ENCODE results near the gene PARD3.
"Not testable (repeated sequence)": the region's sequence is repeated elsewhere in the genome, so short reads cannot be mapped to it uniquely, and the experiment has no call there.

PARD3 gene

GRCh38 chr10:34795334-34795733, 19.8 kb downstream of the PARD3 start:
- DNase-seq = no peak

- DNase-seq = no peak
Observed at GRCh38 chr10:34794835-34795234, 20.3 kb downstream of the PARD3 start.

DNA sequence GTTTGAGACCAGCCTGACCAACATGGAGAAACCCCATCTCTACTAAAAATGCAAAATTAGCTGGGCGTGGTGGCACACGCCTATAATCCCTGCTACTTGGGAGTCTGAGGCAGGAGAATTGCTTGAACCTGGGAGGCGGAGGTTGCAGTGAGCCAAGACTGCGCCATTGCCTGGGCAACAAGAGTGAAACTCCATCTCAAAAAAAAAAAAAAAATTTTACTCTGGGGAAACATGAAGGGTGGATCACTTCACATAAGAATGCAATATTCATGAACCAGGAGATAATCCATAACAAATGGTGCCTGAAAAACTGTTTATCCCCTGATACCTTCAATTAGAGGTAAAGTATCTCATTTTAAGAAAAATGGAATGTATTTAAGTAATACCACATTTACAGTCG, 21.5 kb downstream of the PARD3 start:
- DNase-seq = not testable (repeated sequence)

- DNase-seq = no peak
Observed at GRCh38 chr10:34792881-34793280, 22.2 kb downstream of the PARD3 start.

DNA sequence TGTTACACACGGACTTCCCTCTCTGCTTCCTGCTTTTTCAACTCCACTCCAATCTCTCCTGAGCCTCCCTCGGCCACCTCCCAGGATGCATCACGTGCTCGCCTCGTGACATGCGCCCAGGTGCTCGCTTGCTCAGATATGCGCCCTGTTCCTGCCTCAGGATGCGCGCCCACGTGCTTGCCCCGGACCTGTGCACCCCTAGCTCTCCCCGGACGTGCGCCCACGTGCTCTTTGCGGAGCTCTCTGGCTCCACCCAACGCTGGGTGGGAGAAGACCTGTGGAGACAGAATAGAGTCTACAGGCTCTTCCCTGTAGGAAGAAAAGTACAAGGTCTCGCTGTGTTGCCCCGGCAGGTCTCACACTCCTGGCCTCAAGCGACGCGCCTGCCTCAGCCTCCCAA, 23.1 kb downstream of the PARD3 start:
- no peak for DNase-seq

DNA sequence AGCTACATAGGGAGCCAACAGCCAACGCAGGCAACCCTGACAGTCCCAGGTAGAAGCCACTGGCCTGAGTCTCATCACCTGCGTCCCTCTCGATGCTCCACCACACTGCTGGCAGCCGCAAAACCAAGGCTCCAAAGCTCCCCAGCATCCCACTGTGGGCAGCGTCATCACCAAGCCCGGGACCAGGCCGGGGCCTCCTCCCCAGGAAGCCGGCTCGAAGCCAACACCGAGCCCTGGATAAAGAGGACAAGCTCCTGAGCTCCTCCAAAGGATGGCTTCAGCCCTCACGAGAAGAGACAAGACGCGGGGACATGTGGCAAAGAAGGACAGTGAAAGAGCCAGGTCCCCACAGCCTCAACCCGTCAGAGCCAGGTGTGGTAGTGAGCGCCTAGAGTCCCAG, 23.9 kb downstream of the PARD3 start:
- DNase-seq = no peak

GRCh38 chr10:34789966-34790506, 25.1 kb downstream of the PARD3 start:
- no peak for DNase-seq

DNA sequence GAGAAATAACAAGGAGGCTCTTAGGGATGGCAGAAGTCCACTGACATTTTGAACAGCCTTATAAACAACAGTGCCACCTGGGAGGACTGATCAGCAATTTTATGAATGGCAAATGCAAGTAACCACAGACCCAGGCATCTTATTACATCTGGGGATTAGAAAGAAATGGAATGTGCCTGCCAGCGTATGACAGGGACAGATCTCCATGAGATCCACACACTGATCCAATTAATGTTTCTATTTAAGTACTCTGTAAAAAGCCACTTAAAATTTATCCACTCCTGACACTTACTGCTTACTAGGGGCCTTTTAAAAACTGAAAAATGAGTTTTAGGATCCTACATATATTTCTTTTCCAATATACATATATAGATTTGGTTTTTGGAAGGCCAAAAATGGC, 28.6 kb downstream of the PARD3 start:
- DNase-seq = no peak

- no peak for DNase-seq
Observed at GRCh38 chr10:34781711-34782110, 33.4 kb downstream of the PARD3 start.

- DNase-seq = no peak
Observed at GRCh38 chr10:34780818-34781380, 34.2 kb downstream of the PARD3 start.

DNA sequence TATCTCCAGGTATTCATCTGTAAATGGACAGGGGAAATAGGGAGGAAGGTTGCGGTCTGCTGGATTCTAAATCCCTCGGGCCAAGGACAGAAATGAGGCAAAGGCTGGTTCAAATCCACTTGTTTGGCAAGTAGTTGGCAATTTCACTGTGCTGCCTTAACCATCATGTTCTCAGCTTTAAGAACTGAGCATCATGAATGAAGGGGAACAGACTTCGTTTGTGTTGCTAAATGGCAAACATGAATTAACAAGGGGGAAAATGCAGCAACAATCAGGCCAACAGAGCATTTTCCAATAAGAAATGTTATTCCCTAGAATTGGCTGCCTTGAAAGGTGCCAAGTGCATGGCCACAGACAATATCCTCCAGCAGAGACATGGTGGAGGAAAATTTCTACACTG, 36.9 kb downstream of the PARD3 start:
- no peak for DNase-seq

DNA sequence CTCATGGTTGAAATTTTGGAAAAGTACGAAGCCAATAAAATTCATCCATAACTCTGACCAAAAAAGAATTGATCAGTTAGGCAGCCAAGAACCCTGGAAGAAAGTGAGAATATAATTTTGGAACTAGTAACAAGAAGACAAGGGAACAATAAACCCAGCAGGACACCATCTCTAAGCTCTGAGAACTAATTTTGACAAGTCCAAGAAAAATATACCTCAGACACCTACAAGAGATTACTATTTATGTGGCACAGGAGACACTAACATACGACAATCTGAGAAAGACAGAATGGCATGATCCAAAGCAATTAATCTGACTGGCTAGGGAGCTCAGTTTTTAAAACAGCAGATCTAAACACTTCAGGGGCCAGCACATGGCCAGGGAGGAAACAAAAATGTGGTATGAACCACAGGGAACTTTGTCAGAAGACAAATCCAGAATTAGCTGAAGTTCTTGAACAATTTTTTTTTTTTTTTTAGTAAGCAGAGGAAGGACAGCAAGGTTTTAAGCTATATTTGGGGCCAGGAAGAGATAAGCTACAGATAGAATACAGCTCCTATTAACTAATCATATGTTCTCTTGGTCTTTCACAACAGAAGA, 38.9 kb downstream of the PARD3 start:
- DNase-seq = no peak

DNA sequence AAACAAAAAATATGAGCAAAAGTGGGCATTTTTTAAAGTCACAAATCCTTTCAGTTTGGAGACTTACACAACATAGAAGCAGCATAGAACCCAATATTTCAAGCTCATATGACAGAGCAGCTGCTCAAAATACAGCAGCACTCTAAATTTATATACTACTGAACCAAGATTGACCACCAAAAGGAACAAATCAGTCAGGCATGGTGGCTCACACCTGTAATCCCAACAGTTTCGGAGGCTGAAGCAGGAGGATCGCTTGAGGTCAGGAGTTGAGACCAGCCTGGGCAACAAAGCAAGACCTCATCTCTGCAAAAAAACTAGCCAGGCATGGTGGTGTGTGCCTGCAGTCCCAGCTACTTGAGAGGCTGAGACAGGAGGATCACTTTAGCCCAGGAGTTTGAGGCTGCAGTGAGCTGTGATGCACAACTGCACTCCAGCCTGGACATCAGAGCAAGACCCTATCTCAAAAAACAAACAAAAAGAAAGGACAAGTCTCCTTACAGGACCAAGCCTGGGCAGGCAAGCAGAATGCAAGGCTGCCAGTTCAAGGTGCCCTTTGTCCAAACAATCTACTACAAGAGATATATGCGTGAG, 40.0 kb downstream of the PARD3 start:
- no peak for DNase-seq

DNA sequence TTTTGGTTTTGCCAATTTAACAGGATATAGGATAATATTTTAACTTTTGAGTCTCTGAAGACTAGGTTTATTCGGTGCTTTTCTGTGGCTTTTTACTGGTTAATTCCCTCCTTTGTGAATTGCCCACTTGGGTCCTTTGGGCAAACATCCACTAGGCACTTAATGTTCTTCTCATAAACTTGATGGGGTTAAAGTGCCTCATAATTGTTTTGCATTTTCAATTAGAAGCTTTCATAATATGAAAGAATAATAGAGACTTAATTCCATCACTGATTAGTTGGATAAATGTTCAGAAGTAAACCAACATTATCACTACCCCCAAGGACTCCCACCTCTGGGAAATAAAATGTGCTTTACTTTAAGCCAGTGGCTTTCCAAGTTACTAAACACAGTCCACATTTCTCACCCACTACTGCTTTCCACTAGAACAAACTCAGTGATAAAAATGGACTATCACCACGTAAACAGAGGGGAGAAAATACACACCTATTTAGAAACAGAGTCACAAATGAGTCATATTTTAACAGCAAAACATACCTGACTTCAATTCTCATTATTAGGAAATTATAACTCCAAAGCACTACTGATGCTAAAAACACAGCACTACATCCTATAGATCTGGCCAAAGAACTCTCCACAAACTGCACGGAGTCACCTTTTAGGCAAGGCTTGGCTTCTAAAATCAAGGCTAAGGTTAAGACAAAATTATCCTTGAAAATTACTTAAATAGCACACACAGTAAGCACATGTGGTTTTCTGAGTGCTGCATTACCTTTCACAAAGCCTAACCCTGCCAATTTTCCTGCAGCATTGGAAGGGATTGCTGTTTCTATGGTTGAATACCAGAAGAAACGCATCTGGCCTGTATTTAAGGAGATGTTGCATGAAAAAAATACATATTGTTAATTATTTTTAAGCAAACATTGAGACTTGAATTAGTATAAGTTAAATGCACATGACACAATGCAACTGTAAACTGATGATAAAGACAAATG, 41.2 kb downstream of the PARD3 start:
- DNase-seq = no peak

DNA sequence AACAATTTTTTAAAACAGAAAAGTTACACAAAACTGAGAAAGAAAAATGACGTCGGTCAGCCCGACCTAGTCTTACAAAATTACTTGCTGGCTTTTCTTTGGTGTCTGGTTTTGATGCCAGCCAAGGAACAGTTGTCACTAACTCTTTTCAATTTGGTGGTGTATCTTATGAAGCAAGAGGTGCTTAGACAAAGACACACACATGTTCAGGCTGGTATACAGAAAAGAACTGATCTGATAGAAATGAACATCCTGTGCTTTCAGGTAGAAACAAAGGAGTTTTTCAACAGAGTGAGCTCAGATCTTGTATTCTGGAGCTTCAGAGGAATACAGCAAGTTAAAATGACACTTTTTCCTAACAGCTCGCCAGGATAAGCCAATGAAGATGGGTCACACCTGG, 43.6 kb downstream of the PARD3 start:
- DNase-seq = no peak

DNA sequence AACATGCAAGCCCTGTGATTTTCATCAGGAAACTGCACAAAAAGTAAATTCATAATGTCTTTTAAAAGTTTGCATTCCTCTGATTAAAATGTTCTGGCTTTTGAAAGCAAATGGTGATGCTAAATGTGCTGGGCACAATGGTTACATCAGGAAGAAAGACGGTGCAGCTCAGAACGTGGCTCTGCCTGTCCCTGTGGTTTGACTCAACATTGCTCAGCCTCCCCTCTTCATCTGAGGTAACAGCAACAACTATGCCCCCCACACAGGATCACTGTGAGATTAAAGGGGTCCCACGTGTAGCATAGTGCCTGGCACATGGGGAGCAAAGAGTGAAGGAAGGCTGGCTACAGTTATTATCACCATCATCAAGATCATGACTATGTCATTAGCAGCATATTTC, 44.0 kb downstream of the PARD3 start:
- DNase-seq = no peak

DNA sequence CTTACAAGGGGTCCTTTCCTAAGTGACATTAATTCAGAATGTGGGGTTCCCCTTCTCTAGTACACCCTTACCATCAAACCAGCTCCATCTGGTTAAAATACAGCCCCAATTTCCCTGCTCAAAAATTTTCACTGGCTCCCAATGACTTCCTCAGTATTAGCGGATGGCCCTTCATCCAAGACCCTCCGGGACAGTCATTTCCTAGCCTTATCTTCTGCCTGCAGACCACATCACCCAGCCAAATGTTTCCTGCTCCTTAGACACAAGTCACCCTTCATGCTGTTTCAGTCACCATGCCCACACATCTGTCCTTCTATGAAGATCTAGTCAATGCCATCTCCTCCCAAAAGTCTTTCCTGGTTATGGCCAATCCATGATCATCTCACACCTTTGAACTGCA, 45.2 kb downstream of the PARD3 start:
- DNase-seq = no peak

DNA sequence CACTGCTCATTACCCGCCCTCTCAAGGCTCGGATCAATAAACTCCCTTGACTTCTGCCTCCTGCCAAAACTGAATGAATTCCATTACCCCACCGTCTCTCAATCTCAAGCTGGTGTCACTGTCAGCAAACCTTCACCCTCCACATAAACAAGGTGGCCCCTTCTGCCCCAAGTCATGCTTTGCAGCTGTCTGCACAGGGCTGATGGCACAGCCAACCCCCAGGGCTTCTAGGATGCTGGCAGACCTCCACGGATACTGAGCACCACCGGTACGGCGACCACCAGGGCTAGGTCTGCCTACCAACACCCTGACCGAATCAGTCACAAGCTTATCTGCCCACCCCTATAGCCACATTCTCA, 46.1 kb downstream of the PARD3 start:
- DNase-seq = no peak

DNA sequence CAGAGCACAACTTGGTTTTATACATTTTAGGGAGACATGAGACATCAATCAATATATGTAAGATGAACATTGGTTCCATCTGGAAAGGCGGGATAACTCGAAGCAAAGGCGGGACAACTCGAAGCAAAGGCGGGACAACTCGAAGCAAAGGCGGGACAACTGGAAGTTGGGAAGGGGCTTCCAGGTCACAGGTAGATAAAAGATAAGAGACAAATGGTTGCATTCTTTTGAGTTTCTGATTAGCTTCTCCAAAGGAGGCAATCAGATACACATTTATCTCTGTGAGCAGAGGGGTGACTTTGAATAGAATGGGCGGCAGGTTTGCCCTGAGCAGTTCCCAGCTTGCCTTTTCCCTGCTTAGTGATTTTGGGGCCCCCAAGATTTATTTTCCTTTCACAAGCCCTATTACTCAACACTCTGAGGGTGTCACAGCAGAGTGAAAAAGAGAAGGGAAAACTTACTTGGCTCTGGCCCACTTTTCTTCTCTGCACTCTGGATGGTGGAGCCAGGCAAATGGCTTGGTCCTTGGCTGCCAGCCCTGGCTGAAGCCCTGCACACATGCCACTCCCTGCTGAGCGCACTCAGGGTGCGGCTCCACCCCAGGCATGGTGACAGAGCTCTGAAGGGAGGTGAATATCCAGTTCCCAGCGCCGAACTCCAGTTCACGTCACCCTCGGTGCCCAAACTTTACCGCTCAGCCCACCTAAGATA, 46.7 kb downstream of the PARD3 start:
- no peak for DNase-seq

DNA sequence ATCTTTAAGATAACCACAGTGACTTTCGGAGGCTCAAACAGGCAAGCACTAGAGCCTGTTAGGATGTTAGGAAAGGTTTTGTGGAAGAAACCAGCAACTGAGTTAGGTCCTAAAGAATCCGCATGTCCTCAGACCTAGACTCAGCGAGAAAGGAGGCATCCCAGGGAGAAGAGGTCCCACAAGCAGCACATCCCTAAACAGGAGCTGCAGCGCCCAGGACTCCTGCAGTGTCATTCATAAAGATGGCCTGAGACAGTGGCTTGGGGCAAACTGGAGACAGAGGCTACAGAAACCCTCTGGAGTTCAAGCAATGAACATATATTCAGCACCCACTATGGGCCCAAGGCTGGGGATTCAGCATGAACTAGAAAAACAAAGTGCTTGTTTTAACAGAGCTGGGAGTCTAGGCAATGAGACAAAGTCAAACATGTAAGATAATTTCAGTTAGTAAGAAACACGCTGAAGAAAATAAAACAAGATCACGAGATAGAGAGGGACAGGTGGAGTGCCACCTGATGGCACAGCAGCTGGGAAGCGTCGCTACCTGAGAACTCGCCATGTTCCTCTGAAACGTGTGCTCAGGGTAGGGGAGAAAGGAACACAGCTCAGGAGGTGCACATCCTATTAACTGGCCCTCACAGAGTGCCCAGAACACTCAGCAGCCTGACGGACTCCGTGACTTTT, 48.1 kb downstream of the PARD3 start:
- no peak for DNase-seq

DNA sequence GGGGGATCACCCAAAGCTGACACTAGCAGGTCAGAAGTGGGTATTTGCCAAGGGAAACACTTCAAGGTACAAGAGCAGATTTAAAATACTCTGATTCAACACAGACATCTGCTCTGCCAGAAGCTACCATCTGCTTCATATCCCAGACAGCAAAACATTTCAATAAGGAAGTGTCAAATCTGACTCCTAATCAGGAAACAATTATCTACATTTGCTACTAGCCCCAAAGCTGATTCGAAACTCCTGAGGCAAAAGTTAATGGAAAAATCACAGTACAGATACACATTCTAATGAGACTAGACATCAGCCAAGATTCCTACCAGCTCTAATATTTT, 48.9 kb downstream of the PARD3 start:
- DNase-seq = no peak

GRCh38 chr10:34764472-34764946, 50.6 kb downstream of the PARD3 start:
- DNase-seq = no peak

Measured in CD4-positive, alpha-beta T cell treated with Interleukin-10 for 1 hour (primary cell).